PC-3 (cell line): Measurements from ENCODE around the gene DNAH9. TPM values are rescaled to one million over a fixed set of nuclear protein-coding genes. Genes with fewer than 3 reads are reported as not detected.

Experiments
- ATAC-seq: fragments of 200-7000 bp; cut with Tn5 transposase; 2 replicates; pipeline ENCODE4 v1.9.1; 2020; ENCODE audit warnings: mild to moderate bottlenecking, moderate library complexity
- BruUV-seq: library from RNA; stranded (reverse); fragments of 400-500 nt; replicated peaks from 2 replicates; lab custom pipeline; 2021; lab: Mats Ljungman, UMichigan
- CTCF ChIA-PET: fragments of 300-600 bp; sonication (Branson Sonifier 250); formaldehyde crosslinking; loops from one replicate; lab custom pipeline; 2022; ENCODE audit warnings: antibody characterized with exemption; lab: Charles Lee
- POLR2A ChIA-PET: fragments of 300-600 bp; sonication (Branson Sonifier 250); formaldehyde crosslinking; loops from one replicate; lab custom pipeline; 2022; ENCODE audit warnings: antibody characterized with exemption; ENCODE audit not compliant: unreplicated experiment; lab: Charles Lee
- DNase-seq: peaks from one replicate; pipeline ENCODE4 v3.0.0-alpha.2; 2015
- H2AFZ ChIP-seq: fragments of 300-600 bp; sonication (generic); 2 replicates; pipeline ENCODE4 v1.6.0; 2016; ENCODE audit warnings: antibody characterized with exemption, low read length
- H3F3A ChIP-seq: fragments of 300-600 bp; sonication (generic); one replicate; pipeline ENCODE4 v1.6.0; 2017; ENCODE audit warnings: antibody characterized with exemption, low read length, control low read depth, mild to moderate bottlenecking; ENCODE audit not compliant: unreplicated experiment
- H3K27ac ChIP-seq: fragments of 300-600 bp; sonication (generic); 2 replicates; pipeline ENCODE4 v1.5.1; 2016; ENCODE audit warnings: mild to moderate bottlenecking, low read length
- H3K27me3 ChIP-seq: fragments of 300-600 bp; sonication (generic); 2 replicates; pipeline ENCODE4 v1.6.1; 2016; ENCODE audit warnings: low read length, mixed read lengths
- H3K36me3 ChIP-seq: fragments of 300-600 bp; sonication (generic); 2 replicates; pipeline ENCODE4 v1.6.1; 2016; ENCODE audit warnings: low read depth, mixed run types, low read length, mixed read lengths
- H3K4me1 ChIP-seq: fragments of 300-600 bp; sonication (generic); 2 replicates; pipeline ENCODE4 v1.5.1; 2016; ENCODE audit warnings: low read length; ENCODE audit not compliant: insufficient read depth
- H3K4me2 ChIP-seq: fragments of 300-600 bp; sonication (generic); 2 replicates; pipeline ENCODE4 v1.6.0; 2016; ENCODE audit warnings: low read length
- H3K4me3 ChIP-seq: fragments of 300-600 bp; sonication (generic); 2 replicates; pipeline ENCODE4 v1.5.1; 2016; ENCODE audit warnings: mild to moderate bottlenecking, low read length, mixed read lengths
- H3K79me2 ChIP-seq: fragments of 300-600 bp; sonication (generic); 2 replicates; pipeline ENCODE4 v1.6.1; 2017; ENCODE audit warnings: low read length, mixed read lengths
- H3K9ac ChIP-seq: fragments of 300-600 bp; sonication (generic); 2 replicates; pipeline ENCODE4 v1.6.0; 2016; ENCODE audit warnings: mild to moderate bottlenecking, low read length
- H3K9me2 ChIP-seq: fragments of 300-600 bp; sonication (generic); replicated peaks from 2 replicates; pipeline ENCODE4 v1.6.1; 2016; ENCODE audit warnings: mixed run types, low read length, mixed read lengths
- H3K9me3 ChIP-seq: fragments of 300-600 bp; sonication (generic); 2 replicates; pipeline ENCODE4 v1.6.1; 2016; ENCODE audit warnings: low read length, mixed read lengths
- H4K20me1 ChIP-seq: fragments of 300-600 bp; sonication (generic); 2 replicates; pipeline ENCODE4 v1.6.1; 2016; ENCODE audit warnings: low read length, mixed read lengths
- CTCF ChIP-seq: fragments of 300-600 bp; sonication (generic); conservative IDR thresholded peaks from 2 replicates; pipeline ENCODE4 v1.5.1; 2017; ENCODE audit warnings: antibody characterized with exemption, low read depth, mild to moderate bottlenecking, low read length
- EZH2 ChIP-seq: fragments of 300-600 bp; sonication (generic); IDR thresholded peaks from one replicate; pipeline ENCODE4 v1.6.1; 2017; ENCODE audit warnings: antibody characterized with exemption, mild to moderate bottlenecking, low read length; ENCODE audit not compliant: unreplicated experiment
- EZH2phosphoT487 ChIP-seq: fragments of 300-600 bp; sonication (generic); IDR thresholded peaks from 2 replicates; pipeline ENCODE4 v1.6.1; 2018; ENCODE audit warnings: mild to moderate bottlenecking, antibody characterized with exemption, low read length, borderline replicate concordance
- intact Hi-C: fragments of 100-400 bp; cut with micrococcal nuclease; formaldehyde crosslinking; loops from 2 replicates; pipeline ENCODE4 v1.9.0; 2023
- total RNA-seq: library from RNA; depleted of rRNA; stranded (reverse); fragments of >200 nt; gene quantifications from 2 replicates; pipeline ENCODE4 v1.2.3, GENCODE V29; 2014

DNAH9 gene
- total RNA-seq, 1 experiment from 2014 or later, result 0.11 TPM

DNA sequence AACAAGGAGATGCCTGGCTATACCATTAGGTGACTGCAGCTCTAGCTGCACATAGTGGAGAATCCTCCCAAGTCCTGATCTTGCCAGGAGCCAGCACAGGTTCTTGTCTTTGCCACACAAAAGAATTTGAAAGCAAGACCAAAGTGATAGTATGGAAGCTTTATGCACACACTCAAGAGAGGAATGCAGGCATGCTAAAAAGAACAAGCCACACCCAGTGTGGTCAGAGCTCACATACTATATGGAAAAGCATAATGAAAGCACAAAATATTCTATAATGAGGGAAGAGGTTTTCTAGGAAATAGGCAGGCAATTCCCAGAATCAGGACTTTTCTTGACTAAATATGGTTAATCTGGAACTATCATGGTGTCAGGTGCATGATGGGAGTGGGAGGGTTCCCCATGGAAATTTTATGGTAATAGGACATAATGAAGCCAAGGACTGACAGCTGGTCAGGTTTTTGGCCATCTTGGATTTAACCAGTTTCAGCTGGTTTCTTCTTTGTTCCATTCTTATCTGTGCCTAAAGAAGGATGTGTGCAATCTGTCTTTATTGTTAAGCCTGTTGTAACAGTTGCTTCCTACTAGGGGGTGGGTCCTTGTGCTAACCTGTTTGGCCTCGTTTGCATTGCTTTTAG lies 227.4 kb downstream of the DNAH9 start:
- Histone ChIP-seq H4K20me1 (no peaks in the 10 kb centered on the region), H2AFZ (no peak overlapping the region), H3K9ac (no peak overlapping the region), H3K27ac (no peak overlapping the region), H3K9me3 (no peaks in the 10 kb centered on the region), H3K79me2 (no peaks in the 10 kb centered on the region), H3K4me1 (no peaks in the 10 kb centered on the region), H3K4me3 (no peak overlapping the region), H3K4me2 (no peak overlapping the region), H3K27me3 (no peaks in the 10 kb centered on the region), H3K36me3 (no peaks in the 10 kb centered on the region), H3K9me2 (no peaks in the 10 kb centered on the region), H3F3A (no peaks in the 10 kb centered on the region)
- no TSS peak for BruUV-seq
- DNase-seq, result no peak
- ATAC-seq, result no peak
- CTCF ChIA-PET, result no interaction called here
- intact Hi-C loops, result no loop called here
- TF ChIP-seq CTCF, result no peak
- TF ChIP-seq EZH2, result no peak
- no peak for TF ChIP-seq EZH2phosphoT487
- POLR2A ChIA-PET, result no interaction called here

DNA sequence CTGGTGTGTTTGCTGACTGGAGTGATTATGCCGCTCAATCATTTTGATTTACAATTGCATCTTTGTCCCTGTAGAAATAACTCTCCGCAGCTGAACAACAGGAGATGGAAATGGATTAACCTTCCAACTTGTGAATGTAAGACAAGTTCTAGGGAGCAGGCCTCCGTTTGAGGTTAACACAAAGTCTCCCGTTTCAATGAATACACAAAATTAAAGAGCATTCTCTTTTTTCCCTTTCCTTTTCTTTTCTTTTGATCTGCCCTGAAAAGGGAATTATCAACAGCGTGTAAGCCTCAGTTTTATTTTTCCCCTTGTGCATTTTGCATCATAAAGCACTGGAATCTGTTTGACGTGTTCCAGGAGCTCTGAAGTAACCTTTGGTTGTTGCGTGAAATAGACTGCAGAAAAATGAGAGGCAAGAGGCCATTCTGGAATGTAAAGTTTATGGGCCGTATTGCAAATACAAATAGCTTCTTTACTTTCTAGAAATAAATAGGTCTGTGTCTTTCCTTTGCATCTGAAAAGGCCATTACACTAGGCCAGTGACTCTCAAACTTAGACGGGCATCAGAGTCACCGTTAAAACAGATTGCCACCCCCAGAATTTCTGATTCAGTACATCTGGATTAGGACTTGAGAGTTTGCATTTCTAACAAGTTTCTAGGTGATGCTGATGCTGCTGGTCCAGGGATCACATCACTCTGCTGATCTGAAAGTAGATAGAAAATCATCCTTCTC lies 234.3 kb downstream of the DNAH9 start:
- no peaks in the 10 kb centered on the region for H3K79me2 ChIP-seq
- H3F3A ChIP-seq, result no peaks in the 10 kb centered on the region
- no peak for ATAC-seq
- no peak for DNase-seq
- H4K20me1 ChIP-seq, result no peaks in the 10 kb centered on the region
- no peaks in the 10 kb centered on the region for H3K9me2 ChIP-seq
- intact Hi-C loops, result no loop called here
- TF ChIP-seq CTCF, result no peak
- no peak for TF ChIP-seq EZH2phosphoT487
- no peak for TF ChIP-seq EZH2
- H3K36me3 ChIP-seq, result no peaks in the 10 kb centered on the region
- no peak overlapping the region for H3K9ac ChIP-seq
- no peak overlapping the region for H3K4me2 ChIP-seq
- ChIA-PET POLR2A (no interaction called here), CTCF (no interaction called here)
- BruUV-seq, result no TSS peak
- H3K9me3 ChIP-seq, result no peaks in the 10 kb centered on the region
- no peak overlapping the region for H2AFZ ChIP-seq
- H3K27ac ChIP-seq, result no peak overlapping the region
- H3K27me3 ChIP-seq, result no peaks in the 10 kb centered on the region
- H3K4me1 ChIP-seq, result no peaks in the 10 kb centered on the region
- H3K4me3 ChIP-seq, result no peak overlapping the region

DNA sequence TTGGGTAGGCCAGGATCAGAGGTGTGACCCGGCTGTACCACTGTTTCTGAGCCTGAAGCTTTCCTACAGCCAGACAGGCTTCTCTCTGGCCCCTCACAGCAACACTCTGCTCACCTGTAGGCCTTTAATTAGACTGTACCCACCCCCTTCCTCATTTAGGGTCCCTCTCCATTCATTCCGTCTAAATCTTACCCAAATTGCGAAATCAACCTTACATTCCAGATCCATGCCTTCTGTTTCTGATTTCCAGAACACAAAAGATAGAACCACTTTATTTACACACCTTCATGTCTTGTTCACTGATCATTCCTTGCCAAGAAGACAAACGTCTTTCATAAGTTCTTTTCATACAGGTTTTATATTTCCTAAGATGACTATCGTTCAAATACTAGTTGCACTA lies 238.2 kb downstream of the DNAH9 start:
- Histone ChIP-seq H3K27me3 (peaks cover 15% of the 10 kb centered on the region; the same call in 1 of the 2 replicates), H3K9me2 (no peaks in the 10 kb centered on the region), H2AFZ (no peak overlapping the region), H3K27ac (no peak overlapping the region), H3K4me2 (no peak overlapping the region), H3K4me3 (no peak overlapping the region), H3K9ac (no peak overlapping the region), H3K4me1 (no peaks in the 10 kb centered on the region), H3K36me3 (no peaks in the 10 kb centered on the region), H3F3A (no peaks in the 10 kb centered on the region), H4K20me1 (no peaks in the 10 kb centered on the region), H3K79me2 (no peaks in the 10 kb centered on the region), H3K9me3 (no peaks in the 10 kb centered on the region)
- intact Hi-C loops, result no loop called here
- TF ChIP-seq EZH2phosphoT487, result no peak
- no peak for TF ChIP-seq EZH2
- no peak for TF ChIP-seq CTCF
- no peak for ATAC-seq
- ChIA-PET POLR2A (no interaction called here), CTCF (no interaction called here)
- DNase-seq, result no peak
- BruUV-seq, result no TSS peak
